HepG2 (cell line): Measurements from ENCODE around the gene FXN. TPM values are rescaled to one million over a fixed set of nuclear protein-coding genes. Genes with fewer than 3 reads are reported as not detected.

Source experiments
- DNMT3B ChIP-seq: conservative IDR thresholded peaks from 2 replicates; pipeline ENCODE4 v1.6.1; 2016; ENCODE audit warnings: missing biosample characterization, control low read depth
- FOXA3 ChIP-seq: IDR thresholded peaks from 2 replicates; pipeline ENCODE4 v1.6.1; 2016; ENCODE audit warnings: missing genetic modification reagents, missing compliant biosample characterization
- GTF2F1 ChIP-seq: fragments of 150-350 bp; IDR thresholded peaks from 2 replicates; pipeline ENCODE4 v1.6.1; 2014; ENCODE audit warnings: low read length
- MIER2 ChIP-seq: IDR thresholded peaks from 2 replicates; pipeline ENCODE4 v1.6.1; 2016; ENCODE audit warnings: missing biosample characterization, missing genetic modification reagents
- NRL ChIP-seq: sonication (generic); formaldehyde crosslinking; IDR thresholded peaks from 2 replicates; pipeline ENCODE4 v1.5.0; 2020; ENCODE audit warnings: missing genetic modification reagents, mild to moderate bottlenecking, moderate library complexity, borderline replicate concordance
- PAX8 ChIP-seq: sonication (generic); formaldehyde crosslinking; IDR thresholded peaks from 2 replicates; pipeline ENCODE4 v1.8.0; 2022; ENCODE audit warnings: mild to moderate bottlenecking, missing genetic modification reagents, borderline replicate concordance
- SP140L ChIP-seq: sonication (generic); formaldehyde crosslinking; IDR thresholded peaks from 2 replicates; pipeline ENCODE4 v1.4.0; 2020; ENCODE audit warnings: missing genetic modification reagents, borderline replicate concordance
- U2AF2 ChIP-seq: fragments of 200-400 bp; formaldehyde crosslinking; IDR thresholded peaks from 2 replicates; pipeline ENCODE4 v1.6.1; 2017; ENCODE audit warnings: low read depth, mild to moderate bottlenecking, low read length
- ZMYM2 ChIP-seq: sonication (generic); formaldehyde crosslinking; IDR thresholded peaks from 2 replicates; pipeline ENCODE4 v1.8.0; 2022; ENCODE audit warnings: mild to moderate bottlenecking, missing genetic modification reagents
- ZNF605 ChIP-seq: sonication (generic); formaldehyde crosslinking; IDR thresholded peaks from 2 replicates; pipeline ENCODE4 v1.8.0; 2022; ENCODE audit warnings: mild to moderate bottlenecking, missing genetic modification reagents
- ZSCAN30 ChIP-seq: sonication (generic); formaldehyde crosslinking; IDR thresholded peaks from 2 replicates; pipeline ENCODE4 v1.5.0; 2020; ENCODE audit warnings: mild to moderate bottlenecking, missing genetic modification reagents
- polyA plus RNA-seq, 8 experiments: library from polyadenylated mRNA; depleted of rRNA in 3 of 8; stranded (reverse) in 7 of 8; unstranded in 1 of 8; fragments of >200 nt; fragmentation: Illumina TruSeq in 4 of 8; extraction: Trizol in 4 of 8; gene quantifications; 2 replicates each; pipeline versions ENCODE4 v1.2.1 to v1.2.3, GENCODE V29; 2011 to 2016; ENCODE audit warnings: low read depth in 4 of 8, missing spikeins in 1 of 8, mixed read lengths in 1 of 8; ENCODE audit not compliant: insufficient read depth in 1 of 8
- total RNA-seq, 5 experiments: library from RNA; depleted of rRNA; stranded (reverse); fragments of >200 nt; fragmentation: Illumina TruSeq; extraction: Trizol; gene quantifications; 2 replicates each; pipeline ENCODE4 v1.2.3, GENCODE V29; 2016; ENCODE audit warnings: low read depth in 1 of 5
- TF ChIP-seq, protein P1 (sequence below): sonication (generic); formaldehyde crosslinking; IDR thresholded peaks from 2 replicates; pipeline ENCODE4 v1.4.0; 2020; ENCODE audit warnings: missing genetic modification reagents, borderline replicate concordance
- TF ChIP-seq, protein P2 (sequence below), 2 experiments: fragments of 450-650 bp in 1 of 2; sonication (generic) in 1 of 2; formaldehyde crosslinking in 1 of 2; IDR thresholded peaks; 2 replicates each; pipeline versions ENCODE4 v1.6.1 to v1.8.0; 2016 to 2022; ENCODE audit warnings: antibody characterized with exemption in 1 of 2, mild to moderate bottlenecking in 1 of 2, missing genetic modification reagents in 1 of 2

FXN gene
- total and polyA plus RNA-seq, 2 of the 13 experiments (the other 11 are each of a cell fraction or from before 2014, with no cell fraction given) = 24.1 to 26.0 TPM

DNA sequence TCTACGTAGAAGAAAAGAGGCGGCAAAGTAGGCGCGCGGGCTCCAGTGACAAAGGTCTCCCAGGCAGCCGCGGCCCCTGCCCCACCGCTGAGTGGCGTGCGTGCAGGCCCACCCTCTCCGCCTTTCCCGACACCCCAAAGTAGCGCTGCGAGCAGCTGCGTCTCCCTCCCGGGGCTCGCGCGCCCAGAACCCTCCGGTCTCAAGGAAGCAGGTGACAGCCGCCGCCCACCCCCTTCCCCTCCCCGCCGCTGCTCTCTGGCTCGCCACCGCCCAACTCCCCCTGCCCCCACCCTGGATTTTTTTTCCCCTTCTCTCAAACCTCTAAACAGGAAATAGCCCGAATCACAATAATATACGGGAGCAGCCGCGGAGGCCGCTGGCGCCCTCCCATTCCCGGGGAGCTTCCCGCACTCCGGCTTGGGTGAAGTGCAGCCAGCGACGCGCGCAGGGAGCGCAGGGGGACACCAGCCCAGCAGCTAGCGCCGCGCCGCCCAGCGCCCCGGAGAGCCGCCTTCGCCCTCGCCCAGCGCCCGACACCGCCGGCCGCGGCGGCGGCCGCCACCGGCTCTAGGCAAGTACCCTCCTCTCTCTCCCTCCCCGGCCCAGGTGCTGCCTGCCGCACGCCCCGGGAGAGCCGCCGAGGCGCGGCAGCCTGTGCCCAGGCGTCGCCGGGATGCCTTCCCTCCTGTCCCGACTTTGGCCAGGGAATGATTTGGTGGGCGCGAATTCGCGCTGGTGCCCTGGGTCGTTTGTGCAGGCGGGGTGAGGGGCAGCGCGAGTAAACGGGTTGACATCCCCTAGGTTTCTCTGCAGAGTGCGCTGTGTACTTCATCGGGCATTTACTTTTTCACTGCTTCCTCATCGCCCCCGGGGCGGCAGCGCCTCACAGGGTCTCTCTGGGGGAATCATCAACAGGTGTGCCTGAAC, 85.9 kb downstream of the FXN start (continued):
- TF ChIP-seq FOXA3 = peak; percentile 16; the same call in 1 of the 2 replicates
- TF ChIP-seq U2AF2 = no peak
- no peak for TF ChIP-seq PAX8 (CRISPR knock-in tag)
- no peak for TF ChIP-seq GTF2F1
- no peak for TF ChIP-seq ZSCAN30 (CRISPR knock-in tag)
- TF ChIP-seq MIER2 (CRISPR knock-in tag) = no peak
- TF ChIP-seq, protein P1, sequence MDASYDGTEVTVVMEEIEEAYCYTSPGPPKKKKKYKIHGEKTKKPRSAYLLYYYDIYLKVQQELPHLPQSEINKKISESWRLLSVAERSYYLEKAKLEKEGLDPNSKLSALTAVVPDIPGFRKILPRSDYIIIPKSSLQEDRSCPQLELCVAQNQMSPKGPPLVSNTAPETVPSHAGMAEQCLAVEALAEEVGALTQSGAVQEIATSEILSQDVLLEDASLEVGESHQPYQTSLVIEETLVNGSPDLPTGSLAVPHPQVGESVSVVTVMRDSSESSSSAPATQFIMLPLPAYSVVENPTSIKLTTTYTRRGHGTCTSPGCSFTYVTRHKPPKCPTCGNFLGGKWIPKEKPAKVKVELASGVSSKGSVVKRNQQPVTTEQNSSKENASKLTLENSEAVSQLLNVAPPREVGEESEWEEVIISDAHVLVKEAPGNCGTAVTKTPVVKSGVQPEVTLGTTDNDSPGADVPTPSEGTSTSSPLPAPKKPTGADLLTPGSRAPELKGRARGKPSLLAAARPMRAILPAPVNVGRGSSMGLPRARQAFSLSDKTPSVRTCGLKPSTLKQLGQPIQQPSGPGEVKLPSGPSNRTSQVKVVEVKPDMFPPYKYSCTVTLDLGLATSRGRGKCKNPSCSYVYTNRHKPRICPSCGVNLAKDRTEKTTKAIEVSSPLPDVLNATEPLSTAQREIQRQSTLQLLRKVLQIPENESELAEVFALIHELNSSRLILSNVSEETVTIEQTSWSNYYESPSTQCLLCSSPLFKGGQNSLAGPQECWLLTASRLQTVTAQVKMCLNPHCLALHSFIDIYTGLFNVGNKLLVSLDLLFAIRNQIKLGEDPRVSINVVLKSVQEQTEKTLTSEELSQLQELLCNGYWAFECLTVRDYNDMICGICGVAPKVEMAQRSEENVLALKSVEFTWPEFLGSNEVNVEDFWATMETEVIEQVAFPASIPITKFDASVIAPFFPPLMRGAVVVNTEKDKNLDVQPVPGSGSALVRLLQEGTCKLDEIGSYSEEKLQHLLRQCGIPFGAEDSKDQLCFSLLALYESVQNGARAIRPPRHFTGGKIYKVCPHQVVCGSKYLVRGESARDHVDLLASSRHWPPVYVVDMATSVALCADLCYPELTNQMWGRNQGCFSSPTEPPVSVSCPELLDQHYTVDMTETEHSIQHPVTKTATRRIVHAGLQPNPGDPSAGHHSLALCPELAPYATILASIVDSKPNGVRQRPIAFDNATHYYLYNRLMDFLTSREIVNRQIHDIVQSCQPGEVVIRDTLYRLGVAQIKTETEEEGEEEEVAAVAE (CRISPR knock-in tag) = no peak
- no peak for TF ChIP-seq SP140L (CRISPR knock-in tag)
- TF ChIP-seq ZNF605 (CRISPR knock-in tag) = no peak
- TF ChIP-seq NRL = 0 out of 2 replicates have a peak, but pooled peaks have one; percentile 37
- TF ChIP-seq, protein P2, sequence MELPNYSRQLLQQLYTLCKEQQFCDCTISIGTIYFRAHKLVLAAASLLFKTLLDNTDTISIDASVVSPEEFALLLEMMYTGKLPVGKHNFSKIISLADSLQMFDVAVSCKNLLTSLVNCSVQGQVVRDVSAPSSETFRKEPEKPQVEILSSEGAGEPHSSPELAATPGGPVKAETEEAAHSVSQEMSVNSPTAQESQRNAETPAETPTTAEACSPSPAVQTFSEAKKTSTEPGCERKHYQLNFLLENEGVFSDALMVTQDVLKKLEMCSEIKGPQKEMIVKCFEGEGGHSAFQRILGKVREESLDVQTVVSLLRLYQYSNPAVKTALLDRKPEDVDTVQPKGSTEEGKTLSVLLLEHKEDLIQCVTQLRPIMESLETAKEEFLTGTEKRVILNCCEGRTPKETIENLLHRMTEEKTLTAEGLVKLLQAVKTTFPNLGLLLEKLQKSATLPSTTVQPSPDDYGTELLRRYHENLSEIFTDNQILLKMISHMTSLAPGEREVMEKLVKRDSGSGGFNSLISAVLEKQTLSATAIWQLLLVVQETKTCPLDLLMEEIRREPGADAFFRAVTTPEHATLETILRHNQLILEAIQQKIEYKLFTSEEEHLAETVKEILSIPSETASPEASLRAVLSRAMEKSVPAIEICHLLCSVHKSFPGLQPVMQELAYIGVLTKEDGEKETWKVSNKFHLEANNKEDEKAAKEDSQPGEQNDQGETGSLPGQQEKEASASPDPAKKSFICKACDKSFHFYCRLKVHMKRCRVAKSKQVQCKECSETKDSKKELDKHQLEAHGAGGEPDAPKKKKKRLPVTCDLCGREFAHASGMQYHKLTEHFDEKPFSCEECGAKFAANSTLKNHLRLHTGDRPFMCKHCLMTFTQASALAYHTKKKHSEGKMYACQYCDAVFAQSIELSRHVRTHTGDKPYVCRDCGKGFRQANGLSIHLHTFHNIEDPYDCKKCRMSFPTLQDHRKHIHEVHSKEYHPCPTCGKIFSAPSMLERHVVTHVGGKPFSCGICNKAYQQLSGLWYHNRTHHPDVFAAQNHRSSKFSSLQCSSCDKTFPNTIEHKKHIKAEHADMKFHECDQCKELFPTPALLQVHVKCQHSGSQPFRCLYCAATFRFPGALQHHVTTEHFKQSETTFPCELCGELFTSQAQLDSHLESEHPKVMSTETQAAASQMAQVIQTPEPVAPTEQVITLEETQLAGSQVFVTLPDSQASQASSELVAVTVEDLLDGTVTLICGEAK (IDR thresholded peaks at IDR 0.05) = no peak
- TF ChIP-seq, protein P2 (CRISPR knock-in tag; IDR thresholded peaks at IDR 0.05) = no peak; the same call in 1 of the 2 replicates
- TF ChIP-seq ZMYM2 (CRISPR knock-in tag) = no peak
- TF ChIP-seq DNMT3B (CRISPR knock-in tag) = no peak
